ENCODE results near the gene MNS1.
A peak's percentile ranks its signal among the peaks of the same experiment; 100 is the strongest.
"Not testable (repeated sequence)": the region's sequence is repeated elsewhere in the genome, so short reads cannot be mapped to it uniquely, and the experiment has no call there.

MNS1 gene

DNA sequence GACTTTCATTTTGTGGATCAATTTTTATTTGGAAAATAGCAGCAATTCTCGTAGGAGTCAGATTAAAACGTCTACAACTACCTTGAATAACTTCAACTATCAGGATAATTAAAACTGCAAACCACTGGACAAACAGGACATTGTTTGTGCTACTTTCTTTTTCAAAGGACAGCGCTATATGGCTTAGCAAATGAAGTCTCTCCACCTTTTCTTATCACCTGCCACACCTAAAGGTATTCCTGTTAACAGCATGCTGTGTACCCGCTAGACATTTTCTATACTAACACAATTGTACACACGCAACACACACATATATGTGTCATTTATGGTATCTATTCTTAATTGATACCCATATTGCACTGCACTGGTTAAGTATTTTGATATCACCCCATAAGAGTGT lies 19.2 kb downstream of the MNS1 start:
- DNase-seq, result no peak

DNA sequence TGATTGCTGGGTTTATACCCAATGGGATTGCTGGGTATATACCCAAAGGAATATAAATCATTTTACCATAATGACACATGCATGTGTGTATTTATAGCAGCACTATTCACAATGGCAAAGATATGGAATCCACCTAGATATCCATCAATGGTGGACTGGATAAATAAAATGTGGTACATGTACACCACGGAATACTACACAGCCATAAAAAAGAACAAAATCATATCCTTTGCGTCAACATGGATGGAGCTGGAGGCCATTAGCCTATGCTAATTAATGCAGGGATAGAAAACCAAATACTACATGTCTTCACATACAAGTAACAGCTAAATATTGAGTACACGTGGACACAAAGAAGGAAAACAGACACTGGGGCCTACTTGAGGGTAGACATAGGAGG lies 22.6 kb downstream of the MNS1 start:
- DNase-seq, result no peak

DNA sequence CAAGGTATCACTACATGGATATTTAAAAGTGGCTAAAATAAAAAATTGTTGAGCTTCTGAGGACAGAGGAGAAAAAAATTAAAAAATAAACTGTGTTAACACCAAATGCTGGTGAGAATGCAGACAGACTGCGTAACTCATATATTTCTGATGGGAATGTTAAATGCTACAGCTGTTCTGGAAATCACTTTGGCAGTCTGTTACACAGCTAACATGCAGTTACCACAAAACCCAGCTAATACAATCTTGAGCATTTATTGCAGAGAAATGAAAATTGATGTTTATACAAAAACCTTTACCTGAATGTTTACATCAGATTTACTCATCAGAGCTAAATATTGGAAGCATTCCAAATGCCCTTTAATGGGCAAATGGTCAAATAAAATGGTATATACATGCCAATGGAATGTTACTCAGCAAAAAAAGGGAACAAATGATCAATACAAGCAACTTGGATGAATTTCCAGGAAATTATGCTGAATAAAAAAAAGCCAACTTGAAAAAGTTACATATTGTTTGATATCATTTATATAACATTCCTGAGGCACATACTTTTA lies 24.6 kb downstream of the MNS1 start:
- DNase-seq, result no peak

DNA sequence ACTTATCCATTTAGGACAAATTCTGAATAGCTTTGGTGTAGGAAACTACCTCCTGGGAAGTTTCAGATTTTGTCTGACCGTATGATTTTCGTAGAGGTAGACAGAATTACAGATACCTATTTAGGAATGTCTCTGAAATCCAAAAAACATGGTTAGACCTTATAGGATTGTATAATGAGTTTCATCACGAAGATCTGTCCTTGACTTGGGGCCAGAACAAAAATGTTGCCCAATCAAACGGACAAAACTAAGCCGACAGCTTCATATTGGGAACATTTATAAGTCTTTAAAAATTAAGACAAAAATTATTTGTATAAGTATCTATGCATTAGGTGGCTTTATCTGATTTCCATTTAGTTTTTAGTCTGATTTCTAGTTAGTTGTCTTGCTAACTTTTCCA lies 32.6 kb downstream of the MNS1 start:
- no peak for DNase-seq

DNA sequence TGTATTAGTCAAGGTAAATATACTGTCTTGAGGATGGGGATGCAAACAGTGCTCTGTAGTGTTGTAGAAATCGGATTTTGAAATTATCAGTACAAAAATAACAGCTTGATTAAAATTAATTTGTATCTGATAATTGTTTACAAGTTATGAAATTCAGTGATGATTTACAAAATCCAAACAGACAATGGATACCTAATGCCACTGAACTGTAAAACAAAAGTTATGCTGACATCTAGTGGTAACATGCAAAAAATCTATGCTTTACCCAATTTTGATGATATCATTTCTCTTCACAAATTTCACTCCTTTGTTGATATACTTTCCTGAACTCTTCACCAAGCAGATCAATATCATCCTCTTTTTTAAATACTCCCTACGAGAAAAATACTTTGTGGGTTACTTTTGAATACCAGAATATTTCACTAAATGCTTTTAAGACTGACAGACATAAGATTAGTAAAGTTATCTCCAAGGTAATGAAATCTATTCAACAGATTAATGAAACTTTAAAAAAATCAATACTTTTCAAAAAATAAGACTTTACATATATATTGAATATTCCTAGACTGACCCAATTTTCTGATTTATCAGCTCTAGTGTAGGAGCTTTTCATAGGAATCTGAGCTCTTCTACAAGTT lies 36.0 kb downstream of the MNS1 start:
- peak; percentile 28 to 37 for DNase-seq

DNA sequence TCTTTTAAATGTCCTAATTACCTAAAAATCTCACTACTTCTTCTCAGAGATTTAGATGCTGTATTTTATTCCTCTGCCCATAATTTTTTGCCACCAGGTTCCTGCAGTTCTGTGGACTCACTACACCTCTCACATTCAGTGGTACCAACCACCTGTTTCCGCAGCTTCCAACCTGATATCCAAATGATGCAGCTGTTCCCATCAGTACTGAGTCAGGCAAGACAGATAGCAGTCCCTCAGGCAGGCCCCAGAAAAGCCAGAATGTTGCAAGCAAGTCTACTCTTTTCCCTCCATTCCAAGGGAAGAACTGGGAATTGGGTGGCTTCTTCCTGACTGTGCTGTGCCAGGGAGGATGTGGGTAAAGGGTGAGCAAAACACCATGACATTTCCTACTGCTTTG lies 39.0 kb downstream of the MNS1 start:
- no peak for DNase-seq

DNA sequence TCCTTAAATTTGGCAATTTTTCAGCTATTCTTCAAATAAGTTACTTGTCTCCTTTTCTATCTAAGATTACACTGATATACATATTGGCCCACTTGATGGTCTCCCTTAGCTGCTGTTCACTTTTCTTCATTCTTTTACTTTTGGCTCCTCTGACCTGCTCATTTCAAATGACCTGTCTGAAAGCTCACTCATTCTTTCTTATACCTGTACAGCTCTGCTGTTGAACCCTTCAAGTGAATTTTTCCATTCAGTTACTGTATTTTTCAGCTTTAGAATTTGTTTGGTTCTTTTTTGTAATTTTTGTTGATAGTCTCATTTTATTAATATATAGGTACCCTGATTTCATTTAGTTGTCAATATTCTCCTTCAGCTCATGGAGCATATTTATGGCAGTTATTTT lies 39.7 kb downstream of the MNS1 start:
- no peak for DNase-seq

DNA sequence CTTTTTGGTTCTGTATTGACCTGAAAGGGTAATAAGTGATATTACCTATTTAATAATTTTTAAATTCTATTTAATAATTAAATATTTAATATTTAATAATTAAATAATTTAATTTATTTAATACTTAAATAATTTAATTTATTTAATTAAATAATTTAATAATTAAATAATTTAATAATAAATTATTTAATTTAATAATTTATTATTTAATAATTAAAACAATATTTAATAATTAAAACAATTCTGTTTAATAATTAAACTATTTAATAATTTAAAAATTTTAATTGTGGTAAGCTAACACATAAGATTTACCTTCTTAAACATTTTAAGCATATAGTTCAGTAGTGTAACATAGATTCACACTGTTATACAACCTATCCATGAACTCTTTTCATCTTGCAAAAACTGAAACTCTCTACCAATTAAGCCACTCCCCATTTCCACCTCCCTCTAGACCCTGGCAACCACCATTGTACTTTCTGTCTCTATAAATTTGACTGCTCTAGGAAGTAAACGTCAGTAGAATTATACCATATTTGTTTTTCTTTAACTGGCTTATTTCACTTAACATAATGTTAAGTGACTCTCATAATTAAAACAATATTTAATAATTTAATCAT lies 51.7 kb downstream of the MNS1 start:
- not testable (repeated sequence) for DNase-seq

DNA sequence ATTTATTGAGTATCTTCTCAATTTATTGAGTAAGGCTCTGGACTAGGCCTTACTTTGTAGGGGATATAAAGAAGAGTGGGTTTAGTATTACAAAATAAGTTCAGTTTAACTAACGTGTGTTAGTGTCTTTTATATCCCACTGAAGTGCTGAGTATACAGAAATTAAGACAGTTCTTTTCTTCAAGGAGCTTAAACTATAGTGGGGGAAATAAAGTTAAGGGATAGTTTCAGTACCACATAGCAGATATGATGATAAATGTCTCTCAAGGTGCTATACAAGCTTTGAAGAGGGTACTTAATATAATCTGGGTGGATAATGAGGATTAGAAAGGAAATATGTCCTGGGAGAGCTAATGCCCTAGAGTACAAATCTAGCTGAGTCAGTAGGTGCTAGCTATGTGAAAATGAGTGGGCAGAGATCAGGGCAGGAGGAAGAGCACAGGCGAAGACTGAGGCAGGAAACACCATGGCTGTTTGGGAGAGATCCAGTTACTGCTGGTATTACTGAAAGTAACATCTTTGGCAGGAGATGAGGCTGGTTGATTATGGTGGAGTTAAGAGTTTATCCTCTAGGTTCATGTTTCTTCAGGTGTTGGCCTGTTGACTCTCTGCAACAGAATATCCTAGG lies 53.7 kb downstream of the MNS1 start:
- DNase-seq, result peak in 1 of 2 experiments; percentile 25

DNA sequence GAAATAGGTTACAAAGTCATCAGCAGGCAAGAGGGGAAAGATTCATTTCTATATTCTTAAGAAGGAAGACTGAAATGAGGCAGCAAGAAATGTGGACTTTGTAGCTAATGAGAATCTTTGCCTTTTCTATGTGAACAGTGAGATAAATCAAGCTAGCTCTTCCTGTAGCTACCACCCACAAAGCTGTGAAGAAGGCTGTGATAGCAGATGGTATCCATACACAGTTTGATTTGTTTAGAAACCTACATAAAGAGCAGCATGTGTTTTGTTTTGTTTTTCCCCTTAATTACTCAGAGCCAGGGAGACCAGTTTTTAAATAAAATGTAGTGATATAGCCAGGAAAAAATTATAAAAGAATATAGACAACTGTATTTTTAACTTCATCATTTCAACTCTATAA lies 54.2 kb downstream of the MNS1 start:
- peak in 1 of 2 experiments; percentile 25 for DNase-seq

DNA sequence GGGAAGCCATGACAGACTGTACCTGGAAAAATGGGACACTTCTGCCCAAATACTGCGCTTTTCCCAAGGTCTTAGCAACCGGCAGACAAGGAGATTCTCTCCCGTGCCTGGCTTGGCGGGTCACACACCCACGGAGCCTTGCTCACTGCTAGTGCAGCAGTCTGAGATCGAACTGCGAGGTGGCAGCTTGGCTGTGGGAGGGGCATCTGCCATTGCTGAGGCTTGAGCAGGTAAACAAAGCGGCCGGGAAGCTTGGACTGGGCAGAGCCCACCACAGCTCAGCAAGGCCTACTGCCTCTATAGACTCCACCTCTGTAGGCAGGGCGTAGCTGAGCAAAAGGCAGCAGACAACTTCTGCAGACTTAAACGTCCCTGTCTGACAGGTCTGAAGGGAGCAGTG lies 65.7 kb downstream of the MNS1 start:
- not testable (repeated sequence) for DNase-seq

DNA sequence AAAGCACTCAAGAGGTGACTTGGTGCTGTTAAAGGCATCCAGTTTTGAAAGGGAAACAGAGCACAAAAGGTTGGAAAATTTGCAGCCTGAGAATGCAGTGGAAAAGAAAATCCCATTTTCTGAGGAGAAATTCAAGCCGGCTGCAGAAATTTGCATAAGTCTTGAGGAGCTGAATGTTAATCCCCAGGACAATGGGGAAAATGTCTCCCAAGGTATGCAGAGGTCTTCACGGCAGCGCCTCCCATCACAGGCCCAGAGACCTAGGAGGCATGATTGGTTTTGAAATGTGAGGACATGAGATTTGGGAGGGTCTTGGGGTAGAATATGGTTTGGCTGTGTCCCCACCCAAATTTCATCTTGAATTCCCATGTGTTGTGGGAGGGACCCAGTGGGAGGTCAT lies 67.6 kb downstream of the MNS1 start:
- DNase-seq, result not testable (repeated sequence)

DNA sequence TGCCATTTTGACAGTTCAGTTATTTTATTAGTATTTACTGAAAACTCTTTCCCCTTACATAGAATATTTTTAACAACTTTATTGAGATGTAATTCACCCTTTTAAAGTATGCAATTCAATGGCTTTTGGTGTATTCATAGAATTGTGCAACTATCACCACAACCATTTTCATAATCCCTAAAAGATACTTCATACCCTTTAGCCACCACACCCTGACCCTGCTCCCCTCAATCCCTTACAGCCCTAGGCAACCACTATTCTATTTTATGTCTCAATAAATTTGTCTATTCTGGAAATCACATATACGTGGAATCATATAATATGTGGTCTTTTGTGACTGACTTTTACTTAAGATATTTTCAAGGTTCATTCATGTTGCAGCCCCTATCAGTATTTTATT lies 70.0 kb downstream of the MNS1 start:
- no peak for DNase-seq

DNA sequence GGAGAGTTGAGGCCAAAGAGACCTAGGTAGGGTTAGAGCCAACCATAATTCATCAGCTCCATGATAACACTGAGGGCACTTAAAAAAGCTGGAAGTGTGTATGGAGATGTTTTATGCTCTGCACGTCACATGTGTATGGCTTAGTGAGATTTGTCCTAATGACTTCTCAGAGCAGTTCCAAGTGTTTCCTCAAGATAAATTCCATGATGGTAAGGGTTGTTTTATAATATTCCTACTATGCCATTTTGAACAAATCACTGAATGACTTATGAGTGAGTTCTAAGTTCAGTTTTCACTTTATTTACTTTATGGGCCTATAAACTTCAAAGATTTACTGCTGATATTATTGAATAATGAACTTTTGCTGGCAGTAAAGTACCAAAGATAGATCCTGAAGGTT lies 71.7 kb downstream of the MNS1 start:
- no peak for DNase-seq

DNA sequence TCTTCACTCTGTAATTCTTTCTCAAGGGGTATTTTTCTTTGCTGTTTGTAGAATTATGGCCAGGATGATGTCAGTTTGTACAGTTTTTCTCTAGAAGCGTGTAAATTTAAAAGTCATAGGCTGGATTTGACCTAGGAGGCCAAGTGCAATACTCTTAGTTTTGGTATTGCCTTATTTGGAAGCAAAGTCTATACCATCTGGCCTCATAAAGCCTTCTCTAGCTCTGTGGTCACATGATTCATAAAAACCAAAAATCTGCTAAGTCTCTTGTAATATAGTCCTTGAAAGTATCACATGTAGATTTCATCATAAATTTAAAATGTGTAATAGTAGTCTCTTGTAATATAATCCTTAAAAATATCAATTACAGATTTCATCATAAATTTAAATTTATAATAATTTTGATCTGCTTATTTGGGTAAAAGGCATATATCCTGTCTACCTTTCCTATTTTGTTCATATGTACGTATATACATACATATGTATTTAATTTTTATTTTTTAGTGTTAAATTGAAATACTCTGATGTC lies 74.1 kb downstream of the MNS1 start:
- no peak for DNase-seq

DNA sequence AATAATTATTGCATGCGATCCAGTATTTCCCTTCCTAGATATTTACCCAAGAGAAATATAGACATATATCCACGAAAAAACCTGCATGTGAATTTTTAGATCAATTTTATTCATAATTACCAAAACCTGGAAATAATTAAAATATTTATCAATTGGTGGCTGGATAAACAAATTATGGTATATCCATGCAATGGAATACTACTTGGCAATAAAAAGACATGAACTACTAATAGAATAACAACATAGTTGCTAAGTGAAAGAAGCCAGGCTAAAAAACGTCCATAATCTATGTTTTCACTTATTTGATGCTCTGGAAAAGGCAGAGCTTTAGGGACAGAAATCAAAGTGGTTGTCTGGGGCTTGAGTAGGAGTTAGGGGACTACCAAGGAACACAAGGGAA lies 79.0 kb downstream of the MNS1 start:
- DNase-seq, result no peak

DNA sequence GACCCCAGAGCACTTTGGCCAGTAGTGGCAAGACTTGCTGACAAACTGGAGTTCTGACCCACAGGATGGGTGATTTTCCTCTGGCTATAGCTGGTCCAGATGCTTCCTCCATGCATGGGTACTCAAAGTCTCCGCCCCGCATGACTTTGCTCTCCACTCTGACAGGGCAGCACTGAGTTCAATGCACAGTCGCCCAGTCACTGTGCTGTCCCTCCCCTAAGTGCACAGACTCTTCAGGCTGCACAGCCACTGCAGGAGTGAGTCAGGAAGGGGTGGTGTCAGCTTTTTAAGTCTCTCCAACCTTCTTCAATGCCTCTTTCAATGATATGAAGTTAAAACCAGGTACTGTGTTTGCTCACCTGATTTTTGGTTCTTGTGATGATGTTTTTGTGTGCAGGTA lies 81.9 kb downstream of the MNS1 start:
- DNase-seq, result no peak
